ENCODE results near the gene ST6GALNAC4.

- TF ChIP-seq CTCF (IDR thresholded peaks at IDR 0.05) (no peak), POLR2A (IDR thresholded peaks at IDR 0.05) (no peak), POLR2AphosphoS5 (IDR thresholded peaks at IDR 0.05) (no peak)
Measured at GRCh38 chr9:127909839-127910273, 7.0 kb downstream of the ST6GALNAC4 start.

Measured in stomach (tissue), 4 donors.